Prostate gland (tissue), 2 donors: Measurements from ENCODE around the gene GNA12.

ENCODE experiments used
- POLR2A ChIP-seq: fragments of 450-650 bp; IDR thresholded peaks from one replicate; pipeline ENCODE4 v1.6.1; 2016; ENCODE audit warnings: antibody characterized with exemption, mild to moderate bottlenecking
- POLR2AphosphoS5 ChIP-seq: sonication (generic); formaldehyde crosslinking; IDR thresholded peaks from one replicate; pipeline ENCODE4 v1.6.1; 2017; ENCODE audit warnings: antibody characterized with exemption
- TF ChIP-seq, protein P1 (sequence below), 4 experiments: fragments of 200-600 bp in 2 of 4; fragments of 450-650 bp in 2 of 4; sonication (generic) in 2 of 4; IDR thresholded peaks; 1 replicate in 3 of 4; 2 replicates in 1 of 4; pipeline ENCODE4 v1.5.1; 2016 to 2019; ENCODE audit warnings: antibody characterized with exemption in 4 of 4, mild to moderate bottlenecking in 2 of 4, moderate library complexity in 2 of 4

DNA sequence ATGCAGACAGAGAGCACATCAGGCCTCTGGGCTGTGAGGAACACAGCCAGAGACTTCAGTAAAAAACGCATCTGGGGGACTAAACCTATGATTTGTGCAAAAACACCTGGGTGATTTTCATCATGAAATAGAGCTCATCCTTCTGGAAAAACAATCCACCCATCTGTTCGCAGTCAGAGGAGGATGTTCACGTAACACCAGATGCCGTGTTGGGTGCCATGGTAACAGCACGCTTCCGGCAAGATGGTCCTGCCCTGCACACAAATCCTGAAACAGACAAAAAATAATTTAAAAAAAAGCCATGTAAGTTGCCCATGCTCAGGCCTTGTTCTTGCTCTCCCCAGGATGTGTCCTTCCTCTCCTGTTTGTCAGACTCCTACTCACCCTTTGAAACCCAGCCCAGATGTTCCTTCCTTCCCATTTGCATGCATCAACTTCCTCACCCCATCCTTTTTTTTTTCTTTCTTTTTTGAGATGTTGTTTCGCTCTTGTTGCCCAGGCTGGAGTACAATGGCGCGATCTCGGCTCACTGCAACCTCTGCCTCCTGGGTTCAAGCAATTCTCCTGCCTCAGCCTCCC lies 28.3 kb upstream of the GNA12 start:
- TF ChIP-seq, protein P1, sequence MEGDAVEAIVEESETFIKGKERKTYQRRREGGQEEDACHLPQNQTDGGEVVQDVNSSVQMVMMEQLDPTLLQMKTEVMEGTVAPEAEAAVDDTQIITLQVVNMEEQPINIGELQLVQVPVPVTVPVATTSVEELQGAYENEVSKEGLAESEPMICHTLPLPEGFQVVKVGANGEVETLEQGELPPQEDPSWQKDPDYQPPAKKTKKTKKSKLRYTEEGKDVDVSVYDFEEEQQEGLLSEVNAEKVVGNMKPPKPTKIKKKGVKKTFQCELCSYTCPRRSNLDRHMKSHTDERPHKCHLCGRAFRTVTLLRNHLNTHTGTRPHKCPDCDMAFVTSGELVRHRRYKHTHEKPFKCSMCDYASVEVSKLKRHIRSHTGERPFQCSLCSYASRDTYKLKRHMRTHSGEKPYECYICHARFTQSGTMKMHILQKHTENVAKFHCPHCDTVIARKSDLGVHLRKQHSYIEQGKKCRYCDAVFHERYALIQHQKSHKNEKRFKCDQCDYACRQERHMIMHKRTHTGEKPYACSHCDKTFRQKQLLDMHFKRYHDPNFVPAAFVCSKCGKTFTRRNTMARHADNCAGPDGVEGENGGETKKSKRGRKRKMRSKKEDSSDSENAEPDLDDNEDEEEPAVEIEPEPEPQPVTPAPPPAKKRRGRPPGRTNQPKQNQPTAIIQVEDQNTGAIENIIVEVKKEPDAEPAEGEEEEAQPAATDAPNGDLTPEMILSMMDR (IDR thresholded peaks at IDR 0.05), result no peak
- TF ChIP-seq POLR2AphosphoS5 (no peak), POLR2A (no peak)
